Posterior cingulate gyrus (tissue), 11 donors: ENCODE data around the gene MOGAT1.
"Not testable (repeated sequence)": the region's sequence is repeated elsewhere in the genome, so short reads cannot be mapped to it uniquely, and the experiment has no call there.

Experiments
- DNase-seq, 10 donors: peaks; one replicate each; pipeline versions ENCODE4 v3.0.0 to v3.0.0-alpha.2; 2020 to 2021; ENCODE audit warnings: mixed read lengths in 3 of 10
- intact Hi-C: fragments of 100-400 bp; cut with DNase I; formaldehyde crosslinking; loops from one replicate; pipeline ENCODE4 v1.15.1; 2023

The MOGAT1 gene

GRCh38 chr2:222734703-222735014, 63.2 kb downstream of the MOGAT1 start:
- intact Hi-C loops, result no loop called here
- DNase-seq, result no peak

GRCh38 chr2:222736301-222736700, 64.8 kb downstream of the MOGAT1 start:
- intact Hi-C loops, result no loop called here
- no peak for DNase-seq

GRCh38 chr2:222736924-222737323, 65.5 kb downstream of the MOGAT1 start:
- DNase-seq, result no peak
- intact Hi-C loops, result no loop called here

GRCh38 chr2:222738312-222738711, 66.9 kb downstream of the MOGAT1 start:
- intact Hi-C loops, result no loop called here
- no peak for DNase-seq

DNA sequence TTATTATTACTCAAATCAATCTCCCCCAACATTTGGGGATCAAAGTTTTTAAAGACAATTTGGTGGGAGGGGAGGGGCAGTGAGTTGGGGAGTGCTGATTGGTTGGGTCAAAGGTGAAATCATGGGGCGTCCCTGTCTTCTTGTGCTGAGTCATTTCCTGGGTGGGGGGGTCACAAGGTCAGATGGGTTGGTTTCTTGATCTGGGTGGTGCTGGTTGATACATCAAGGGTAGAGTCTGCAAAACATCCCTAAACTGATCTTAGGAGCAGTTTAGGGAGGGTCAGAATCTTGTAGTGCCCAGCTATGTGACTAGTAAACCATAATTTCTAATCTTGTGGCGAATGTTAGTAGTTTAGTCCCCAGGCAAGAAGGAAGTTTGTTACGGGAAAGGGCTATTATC, 67.4 kb downstream of the MOGAT1 start:
- DNase-seq, result no peak
- intact Hi-C loops, result no loop called here

GRCh38 chr2:222739939-222740338, 68.5 kb downstream of the MOGAT1 start:
- DNase-seq, result no peak
- intact Hi-C loops, result loop anchor here (5.0 kb wide), 1 partner anchor 33 kb away; no protein-coding TSS in a partner anchor

GRCh38 chr2:222743251-222743812, 71.9 kb downstream of the MOGAT1 start:
- intact Hi-C loops, result loop anchor here (5.0 kb wide), 1 partner anchor 36 kb away; no protein-coding TSS in a partner anchor
- DNase-seq, result no peak

DNA sequence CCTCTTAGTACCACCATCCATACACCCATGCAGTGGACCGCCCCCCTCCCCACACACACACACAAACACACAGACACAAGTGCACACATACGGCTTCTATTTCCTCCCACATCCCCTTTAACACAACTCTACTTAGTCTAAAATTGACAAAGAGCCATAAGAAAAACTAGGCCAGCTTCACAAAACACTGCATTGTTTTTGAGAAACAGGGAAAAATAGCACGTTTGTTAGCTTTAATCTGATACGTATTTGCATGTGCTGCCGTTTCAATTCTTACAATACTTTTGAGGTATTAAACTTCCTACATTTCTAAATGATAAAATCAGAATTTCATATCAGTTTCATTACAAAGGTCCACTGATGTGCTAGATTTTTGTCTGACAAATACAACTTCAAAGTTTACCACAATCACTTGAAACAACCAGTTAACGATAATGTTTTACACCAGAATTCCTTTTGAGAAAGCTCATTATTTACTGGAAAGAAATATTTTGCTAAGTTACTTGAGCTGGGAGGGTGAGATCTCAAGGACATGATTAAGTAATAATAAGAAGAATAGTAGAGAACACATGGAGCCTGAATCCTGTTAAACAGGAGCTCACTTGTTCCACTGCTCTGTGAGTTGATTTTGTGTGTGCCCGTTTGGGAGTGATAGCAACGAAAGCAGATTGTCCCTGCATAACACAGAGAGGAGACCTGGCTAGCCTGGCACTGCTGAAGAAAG, 74.5 kb downstream of the MOGAT1 start:
- DNase-seq, result no peak
- intact Hi-C loops, result no loop called here

DNA sequence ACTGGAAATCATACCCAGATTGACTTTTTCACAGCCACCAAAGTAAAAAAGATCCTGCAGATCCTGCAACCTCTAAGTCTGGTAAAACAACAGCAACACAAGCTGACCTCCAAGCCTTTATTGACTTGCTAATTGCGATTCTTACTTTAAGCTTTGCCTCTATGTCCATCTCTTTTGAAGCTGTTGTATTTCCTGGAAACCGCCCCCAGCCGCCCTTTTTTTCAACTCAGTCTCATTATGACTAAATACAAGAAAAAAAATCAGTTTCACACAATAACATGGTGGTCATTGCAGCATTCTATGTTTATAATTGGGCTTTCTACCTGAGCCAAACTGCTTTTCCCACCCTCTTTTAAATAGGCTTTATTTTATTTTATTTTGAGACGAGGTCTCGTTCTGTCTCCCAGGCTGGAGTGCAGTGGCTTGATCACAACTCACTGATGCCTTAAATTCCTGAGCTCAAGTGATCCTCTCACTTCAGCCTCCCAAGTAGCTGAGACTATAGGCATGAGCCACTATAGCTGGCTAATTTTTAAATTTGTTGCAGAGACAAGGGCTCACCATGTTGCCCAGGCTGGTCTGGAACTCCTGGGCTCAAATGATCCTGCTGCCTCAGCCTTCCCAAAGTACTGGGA, 76.2 kb downstream of the MOGAT1 start:
- intact Hi-C loops, result no loop called here
- DNase-seq, result no peak

- DNase-seq, result no peak
- intact Hi-C loops, result no loop called here
These were observed 79.1 kb downstream of the MOGAT1 start for GRCh38 chr2:222750533-222750932.

GRCh38 chr2:222751238-222751637, 79.8 kb downstream of the MOGAT1 start:
- intact Hi-C loops, result no loop called here
- DNase-seq, result no peak

- no peak for DNase-seq
- intact Hi-C loops, result no loop called here
These were observed 80.6 kb downstream of the MOGAT1 start for GRCh38 chr2:222751821-222752719.

DNA sequence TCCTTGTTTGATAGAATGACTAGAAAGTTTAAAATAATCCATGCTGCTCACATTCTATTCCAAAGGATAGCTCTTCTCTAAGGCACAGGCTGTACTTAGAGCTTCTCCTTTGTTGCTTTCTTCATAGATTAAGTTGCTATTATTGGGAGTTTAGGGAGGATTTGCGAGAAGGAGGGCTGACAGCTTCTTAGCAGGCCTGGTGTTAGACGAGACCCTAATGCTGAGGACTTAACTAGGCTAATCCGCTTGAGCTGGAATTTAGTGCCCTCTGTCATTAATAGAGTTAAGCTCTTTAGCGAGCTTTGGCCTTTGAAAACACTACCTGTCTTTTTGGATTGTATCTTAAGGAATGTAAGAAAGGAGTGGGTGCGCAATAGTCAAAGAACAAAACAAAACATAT, 81.3 kb downstream of the MOGAT1 start:
- DNase-seq, result no peak
- intact Hi-C loops, result no loop called here

GRCh38 chr2:222753251-222753824, 81.9 kb downstream of the MOGAT1 start:
- no peak for DNase-seq
- intact Hi-C loops, result no loop called here

GRCh38 chr2:222754324-222754930, 83.0 kb downstream of the MOGAT1 start:
- intact Hi-C loops, result no loop called here
- no peak for DNase-seq

DNA sequence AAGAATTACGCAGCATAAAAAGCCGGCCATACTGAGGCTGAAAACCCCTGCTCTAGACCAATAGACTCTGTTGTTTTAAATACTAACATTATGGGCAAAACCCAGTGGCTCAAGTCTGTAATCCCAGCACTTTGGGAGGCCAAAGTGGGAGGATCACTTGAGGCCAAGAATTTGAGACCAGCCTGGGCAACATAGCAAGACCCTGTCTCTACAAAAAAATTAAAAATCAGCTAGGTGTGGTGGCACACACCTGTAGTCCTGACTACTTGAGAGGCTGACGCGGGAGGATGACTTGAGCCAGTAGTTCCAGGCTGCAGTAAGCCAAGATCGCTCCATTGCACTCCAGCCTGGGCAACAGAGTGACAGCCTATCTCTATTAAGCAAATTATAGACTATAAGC, 84.1 kb downstream of the MOGAT1 start:
- DNase-seq, intact Hi-C loops: not testable (repeated sequence)

- intact Hi-C loops, result no loop called here
- DNase-seq, result no peak
These were observed 84.9 kb downstream of the MOGAT1 start for GRCh38 chr2:222756362-222756831.

- intact Hi-C loops, result no loop called here
- no peak for DNase-seq
These were observed 85.6 kb downstream of the MOGAT1 start for GRCh38 chr2:222756951-222757650.
